DND-41 (cell line): ENCODE data around the gene A2ML1.
"Not testable (repeated sequence)": the region's sequence is repeated elsewhere in the genome, so short reads cannot be mapped to it uniquely, and the experiment has no call there.

Experiments used
- EZH2 ChIP-seq: IDR thresholded peaks from 3 replicates; pipeline ENCODE4 v1.6.1; 2012; ENCODE audit warnings: borderline replicate concordance, low read depth, mild to moderate bottlenecking, moderate library complexity, low read length, inconsistent platforms; ENCODE audit not compliant: severe bottlenecking
- TF ChIP-seq, protein P1 (sequence below): IDR thresholded peaks from 2 replicates; pipeline ENCODE4 v1.5.1; 2012; ENCODE audit warnings: borderline replicate concordance, low read length, moderate library complexity, mild to moderate bottlenecking; ENCODE audit not compliant: poor library complexity, severe bottlenecking; ENCODE audit errors: extremely low read depth

- TF ChIP-seq EZH2, result not testable (repeated sequence)
- TF ChIP-seq, protein P1, sequence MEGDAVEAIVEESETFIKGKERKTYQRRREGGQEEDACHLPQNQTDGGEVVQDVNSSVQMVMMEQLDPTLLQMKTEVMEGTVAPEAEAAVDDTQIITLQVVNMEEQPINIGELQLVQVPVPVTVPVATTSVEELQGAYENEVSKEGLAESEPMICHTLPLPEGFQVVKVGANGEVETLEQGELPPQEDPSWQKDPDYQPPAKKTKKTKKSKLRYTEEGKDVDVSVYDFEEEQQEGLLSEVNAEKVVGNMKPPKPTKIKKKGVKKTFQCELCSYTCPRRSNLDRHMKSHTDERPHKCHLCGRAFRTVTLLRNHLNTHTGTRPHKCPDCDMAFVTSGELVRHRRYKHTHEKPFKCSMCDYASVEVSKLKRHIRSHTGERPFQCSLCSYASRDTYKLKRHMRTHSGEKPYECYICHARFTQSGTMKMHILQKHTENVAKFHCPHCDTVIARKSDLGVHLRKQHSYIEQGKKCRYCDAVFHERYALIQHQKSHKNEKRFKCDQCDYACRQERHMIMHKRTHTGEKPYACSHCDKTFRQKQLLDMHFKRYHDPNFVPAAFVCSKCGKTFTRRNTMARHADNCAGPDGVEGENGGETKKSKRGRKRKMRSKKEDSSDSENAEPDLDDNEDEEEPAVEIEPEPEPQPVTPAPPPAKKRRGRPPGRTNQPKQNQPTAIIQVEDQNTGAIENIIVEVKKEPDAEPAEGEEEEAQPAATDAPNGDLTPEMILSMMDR, result not testable (repeated sequence)
Measured at GRCh38 chr12:8807084-8807483, 15.3 kb upstream of the A2ML1 start.
